Measurements from ENCODE around the gene PANK2. TPM values are rescaled to one million over a fixed set of nuclear protein-coding genes. Genes with fewer than 3 reads are reported as not detected.
A peak's percentile ranks its signal among the peaks of the same experiment; 100 is the strongest.

PANK2 gene
- total and polyA plus RNA-seq, 2 of the 8 experiments (the other 6 are each of a cell fraction or from before 2014, with no cell fraction given) = 17.1 to 57.5 TPM

DNA sequence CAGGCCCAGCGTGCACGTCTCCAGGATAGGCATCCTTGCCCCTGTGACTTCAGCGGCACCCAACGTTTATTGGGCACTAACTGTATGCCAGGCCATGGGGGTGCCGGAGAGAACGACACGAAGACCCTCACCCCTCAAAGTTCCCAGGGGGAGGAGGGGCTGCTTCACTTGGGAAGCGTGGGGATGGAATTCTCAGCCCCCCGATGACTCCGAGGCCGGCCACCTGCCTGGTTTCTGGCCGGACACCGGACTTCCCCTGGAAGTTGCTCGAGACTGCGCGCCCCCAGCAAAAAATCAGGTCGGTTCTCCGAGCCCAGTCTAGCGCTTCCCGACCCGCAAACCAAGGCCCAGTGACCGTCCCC lies 42.8 kb upstream of the PANK2 start:
- peak overlapping the region; percentile 26; the same call in 1 of the 2 replicates for H3K18ac ChIP-seq (ENCODE audit: extremely low read depth, low read length)
- no peak overlapping the region for H2BK20ac ChIP-seq (ENCODE audit: low read length)
- H3K27ac ChIP-seq (ENCODE audit: low read depth, low read length) = no peak overlapping the region; the same call in 1 of the 2 replicates
- H3K56ac ChIP-seq (replicated peaks; ENCODE audit: insufficient read length, low read depth, low read length) = peak overlapping the region; percentile 5
- peak overlapping the region; percentile 56 to 84 (median 73) for H3K4me3 ChIP-seq (ENCODE audit: extremely low read depth in 1 of 4, insufficient read depth in 2 of 4, low read depth in 3 of 4, low read length in 4 of 4)
- peak overlapping the region; percentile 94 for H4K8ac ChIP-seq (ENCODE audit: extremely low read depth, insufficient read depth, low read length)
- H3K9ac ChIP-seq (replicated peaks in 1 of 4; ENCODE audit: extremely low read depth in 1 of 4, low read depth in 3 of 4, low read length in 3 of 4) = peak overlapping the region; percentile 38 to 70 (median 58); a peak in 6 of 7 replicates
- H3K36me3 ChIP-seq (ENCODE audit: control insufficient read depth in 2 of 4, insufficient read depth in 4 of 4, low read length in 3 of 4) = no peaks in the 10 kb centered on the region
- no peak overlapping the region for H2BK120ac ChIP-seq (replicated peaks; ENCODE audit: low read depth, low read length)
- H3K4ac ChIP-seq (replicated peaks; ENCODE audit: insufficient read length, low read depth, low read length) = peak overlapping the region; percentile 74
- no peak overlapping the region for H3K23ac ChIP-seq (ENCODE audit: insufficient read length)
- H2AK5ac ChIP-seq (ENCODE audit: low read depth, low read length) = peak overlapping the region; percentile 5; the same call in 1 of the 2 replicates
- peak overlapping the region; percentile 61 for H4K91ac ChIP-seq (replicated peaks; ENCODE audit: insufficient read length, low read length)
- H4K5ac ChIP-seq (ENCODE audit: insufficient read length, low read depth, low read length) = peak overlapping the region; percentile 76
- CTCF ChIA-PET (ENCODE audit: partially characterized antibody) = no interaction called here
- H2BK15ac ChIP-seq (ENCODE audit: low read length) = no peak overlapping the region
- H3K79me1 ChIP-seq (ENCODE audit: low read depth, low read length) = peaks cover 3% of the 10 kb centered on the region; the same call in 1 of the 2 replicates
- peaks cover 0 to 5% of the 10 kb centered on the region in 2 experiments for H4K20me1 ChIP-seq (replicated peaks in 1 of 2; ENCODE audit: control insufficient read depth in 1 of 2, insufficient read depth in 2 of 2, low read length in 2 of 2)
- H3K14ac ChIP-seq (ENCODE audit: insufficient read length) = no peak overlapping the region
- 0 out of 2 replicates have a peak overlapping the region, but pooled peaks have one; percentile 27 for H2BK12ac ChIP-seq (ENCODE audit: low read depth, low read length)
- WGBS, 2 experiments (ENCODE audit: extremely low coverage in 1 of 2, insufficient coverage in 1 of 2, insufficient read length in 1 of 2, insufficient replicate concordance in 2 of 2, low coverage in 1 of 2, low lambda C conversion rate in 2 of 2, missing lambda C conversion rate in 1 of 2) = 3% methylated on average over 13 of the region's 22 CpGs; no CpG with 5 or more reads in 1 of the 2 experiments
- H2AFZ ChIP-seq (ENCODE audit: low read length) = no peak overlapping the region
- FAIRE-seq (no peak), DNase-seq (ENCODE audit: low read depth in 1 of 2, low spot score in 2 of 2) (no peak)
- peaks cover 0 to 4% of the 10 kb centered on the region in 2 experiments; a peak in 2 of 4 replicates for H3K79me2 ChIP-seq (ENCODE audit: control insufficient read depth in 1 of 2, insufficient read depth in 2 of 2, low read length in 2 of 2)
- no peaks in the 10 kb centered on the region for H3K9me3 ChIP-seq (ENCODE audit: insufficient read depth in 2 of 2, low read depth in 1 of 2, low read length in 1 of 2)
- H3K4me2 ChIP-seq (ENCODE audit: insufficient read depth in 1 of 2, low read depth in 2 of 2, low read length in 2 of 2) = peak overlapping the region; percentile 88 to 93
- peak overlapping the region; percentile 18; the same call in 1 of the 2 replicates for H2BK5ac ChIP-seq (ENCODE audit: low read depth, low read length)
- peaks cover 12% of the 10 kb centered on the region for H3K23me2 ChIP-seq (ENCODE audit: low read depth, low read length)
- POLR2A ChIA-PET (ENCODE audit: partially characterized antibody) = no interaction called here
- H3K4me1 ChIP-seq (replicated peaks in 1 of 4; ENCODE audit: control insufficient read depth in 3 of 4, insufficient read depth in 4 of 4, low read length in 3 of 4) = peaks cover 0 to 8% (median 4%) of the 10 kb centered on the region in 4 experiments; a peak in 3 of 7 replicates
- H3K27me3 ChIP-seq (replicated peaks in 1 of 4; ENCODE audit: control insufficient read depth in 3 of 4, extremely low read depth in 1 of 4, insufficient read depth in 3 of 4, low read length in 3 of 4) = no peaks in the 10 kb centered on the region; a peak in 1 of 7 replicates
- TF ChIP-seq KDM4A (IDR thresholded peaks at IDR 0.05; ENCODE audit: low read depth, low read length, severe bottlenecking) (peak; percentile 57), GTF2F1 (IDR thresholded peaks at IDR 0.05; ENCODE audit: borderline replicate concordance, low read depth, low read length) (no peak), RAD21 (IDR thresholded peaks at IDR 0.05 in 1 of 2, conservative IDR thresholded peaks at IDR 0.05 in 1 of 2; ENCODE audit: low read depth in 2 of 2, low read length in 2 of 2) (no peak), NRF1 (IDR thresholded peaks at IDR 0.05; ENCODE audit: low read depth, low read length) (peak; percentile 37; the same call in 1 of the 2 replicates), ASH2L (IDR thresholded peaks at IDR 0.05; ENCODE audit: low read length) (peak; percentile 51), CTBP2 (IDR thresholded peaks at IDR 0.05; ENCODE audit: borderline replicate concordance, insufficient read depth, insufficient read length, low read length) (peak; percentile 30), SIN3A (conservative IDR thresholded peaks at IDR 0.05 in 1 of 2, IDR thresholded peaks at IDR 0.05 in 1 of 2; ENCODE audit: low read depth in 1 of 2, low read length in 2 of 2) (peak in 1 of 2 experiments; percentile 11; a peak in 1 of 4 replicates)
- TF ChIP-seq, protein P1, sequence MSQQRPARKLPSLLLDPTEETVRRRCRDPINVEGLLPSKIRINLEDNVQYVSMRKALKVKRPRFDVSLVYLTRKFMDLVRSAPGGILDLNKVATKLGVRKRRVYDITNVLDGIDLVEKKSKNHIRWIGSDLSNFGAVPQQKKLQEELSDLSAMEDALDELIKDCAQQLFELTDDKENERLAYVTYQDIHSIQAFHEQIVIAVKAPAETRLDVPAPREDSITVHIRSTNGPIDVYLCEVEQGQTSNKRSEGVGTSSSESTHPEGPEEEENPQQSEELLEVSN (IDR thresholded peaks at IDR 0.05) = 0 out of 2 replicates have a peak, but pooled peaks have one; percentile 17
